ENCODE data around the gene TBL1XR1. TPM values are rescaled to one million over a fixed set of nuclear protein-coding genes. Genes with fewer than 3 reads are reported as not detected.

Gene TBL1XR1
- total and polyA plus RNA-seq, 2 donors (not counting 3 experiments of a cell fraction or from before 2014, with no cell fraction given) = 26.9 to 146 TPM

- H3K9me1 ChIP-seq (replicated peaks; ENCODE audit: control insufficient read depth, extremely low read depth, insufficient read depth, low read length) = no peaks in the 10 kb centered on the region
- H4K20me1 ChIP-seq (replicated peaks; ENCODE audit: control insufficient read depth, extremely low read depth, insufficient read depth, low read length) = peaks cover 3% of the 10 kb centered on the region
- TF ChIP-seq MAX (IDR thresholded peaks at IDR 0.05; ENCODE audit: insufficient read depth, insufficient read length) (no peak), CTCF (IDR thresholded peaks at IDR 0.05; ENCODE audit: extremely low read depth in 1 of 2, insufficient read depth in 1 of 2, low read depth in 1 of 2, low read length in 2 of 2) (no peak), JUN (IDR thresholded peaks at IDR 0.05; ENCODE audit: borderline replicate concordance, insufficient read depth, insufficient read length, low read depth) (no peak), POLR2AphosphoS5 (IDR thresholded peaks at IDR 0.05; ENCODE audit: insufficient read depth, low read depth, low read length) (no peak), POLR2A (IDR thresholded peaks at IDR 0.05; ENCODE audit: low read depth, low read length) (no peak)
- intact Hi-C loops (cut with micrococcal nuclease) (no loop called here), dilution Hi-C loops (cut with MboI; ENCODE audit: extremely low pct_ligation_motif_present, low sequenced_read_pairs) (no loop called here)
- H3K27ac ChIP-seq (ENCODE audit: insufficient read depth, low read depth, low read length) = no peak overlapping the region
- H3K9ac ChIP-seq (replicated peaks; ENCODE audit: extremely low read depth, insufficient read depth, low read length) = no peak overlapping the region
- ChIA-PET CTCF (interaction anchor here (1.2 kb wide), 1 partner anchor 34 kb away, joined by 3 read pairs; no protein-coding TSS in a partner anchor), POLR2A (no interaction called here)
- no peaks in the 10 kb centered on the region for H3K27me3 ChIP-seq (ENCODE audit: control insufficient read depth in 2 of 2, insufficient read depth in 2 of 2, low read length in 2 of 2)
- no peaks in the 10 kb centered on the region for H3K9me3 ChIP-seq (replicated peaks; ENCODE audit: control insufficient read depth, insufficient read depth, low read length)
- no peak overlapping the region for H3K4me2 ChIP-seq (ENCODE audit: insufficient read depth, low read length)
- no peak overlapping the region for H3K4me3 ChIP-seq (replicated peaks in 1 of 3; ENCODE audit: insufficient read depth in 1 of 3, low read depth in 1 of 3, low read length in 3 of 3)
- peaks cover 97% of the 10 kb centered on the region for H3K79me2 ChIP-seq (ENCODE audit: control insufficient read depth, insufficient read depth, low read length)
- no peak overlapping the region for H2AFZ ChIP-seq (ENCODE audit: low read depth, low read length)
- no TSS peak for BruUV-seq (replicated peaks)
- H3K4me1 ChIP-seq (ENCODE audit: control insufficient read depth, extremely low read depth, insufficient read depth, low read length) = no peaks in the 10 kb centered on the region
- DNase-seq (ENCODE audit: low read depth, low spot score) = no peak
- FAIRE-seq = no peak
- H3K36me3 ChIP-seq (ENCODE audit: control insufficient read depth in 2 of 2, extremely low read depth in 1 of 2, insufficient read depth in 2 of 2, low read length in 2 of 2) = no peaks in the 10 kb centered on the region
Measured at GRCh38 chr3:177158461-177158860, 38.8 kb downstream of the TBL1XR1 start.

- no TSS peak for BruUV-seq (replicated peaks)
- H3K27me3 ChIP-seq (ENCODE audit: control insufficient read depth in 2 of 2, insufficient read depth in 2 of 2, low read length in 2 of 2) = no peaks in the 10 kb centered on the region
- TF ChIP-seq GATA2 (IDR thresholded peaks at IDR 0.05; ENCODE audit: insufficient read depth, insufficient read length, low read depth, low read length) (no peak), FOS (IDR thresholded peaks at IDR 0.05; ENCODE audit: borderline replicate concordance, insufficient read depth, low read length) (no peak), JUN (IDR thresholded peaks at IDR 0.05; ENCODE audit: borderline replicate concordance, insufficient read depth, insufficient read length, low read depth) (no peak), MAX (IDR thresholded peaks at IDR 0.05; ENCODE audit: insufficient read depth, insufficient read length) (no peak), POLR2AphosphoS5 (IDR thresholded peaks at IDR 0.05; ENCODE audit: insufficient read depth, low read depth, low read length) (no peak), POLR2A (IDR thresholded peaks at IDR 0.05; ENCODE audit: low read depth, low read length) (no peak), CTCF (IDR thresholded peaks at IDR 0.05; ENCODE audit: extremely low read depth in 1 of 2, insufficient read depth in 1 of 2, low read depth in 1 of 2, low read length in 2 of 2) (no peak), MYC (IDR thresholded peaks at IDR 0.05; ENCODE audit: low read depth, low read length) (no peak), EZH2 (IDR thresholded peaks at IDR 0.05; ENCODE audit: borderline replicate concordance, low read depth, low read length, severe bottlenecking) (no peak)
- dilution Hi-C loops (cut with MboI; ENCODE audit: extremely low pct_ligation_motif_present, low sequenced_read_pairs) (no loop called here), intact Hi-C loops (cut with micrococcal nuclease) (no loop called here)
- H3K9me3 ChIP-seq (replicated peaks; ENCODE audit: control insufficient read depth, insufficient read depth, low read length) = no peaks in the 10 kb centered on the region
- peaks cover 8% of the 10 kb centered on the region for H4K20me1 ChIP-seq (replicated peaks; ENCODE audit: control insufficient read depth, extremely low read depth, insufficient read depth, low read length)
- no peak overlapping the region for H3K4me2 ChIP-seq (ENCODE audit: insufficient read depth, low read length)
- no peak overlapping the region for H3K4me3 ChIP-seq (replicated peaks in 1 of 3; ENCODE audit: insufficient read depth in 1 of 3, low read depth in 1 of 3, low read length in 3 of 3)
- ChIA-PET CTCF (no interaction called here), POLR2A (no interaction called here)
- FAIRE-seq = no peak
- no peaks in the 10 kb centered on the region for H3K9me1 ChIP-seq (replicated peaks; ENCODE audit: control insufficient read depth, extremely low read depth, insufficient read depth, low read length)
- H3K79me2 ChIP-seq (ENCODE audit: control insufficient read depth, insufficient read depth, low read length) = peaks cover 97% of the 10 kb centered on the region
- no peak overlapping the region for H3K9ac ChIP-seq (replicated peaks; ENCODE audit: extremely low read depth, insufficient read depth, low read length)
- no peak for DNase-seq (ENCODE audit: low read depth, low spot score)
- H3K27ac ChIP-seq (ENCODE audit: insufficient read depth, low read depth, low read length) = no peak overlapping the region
- no peaks in the 10 kb centered on the region for H3K4me1 ChIP-seq (ENCODE audit: control insufficient read depth, extremely low read depth, insufficient read depth, low read length)
- H2AFZ ChIP-seq (ENCODE audit: low read depth, low read length) = no peak overlapping the region
- H3K36me3 ChIP-seq (ENCODE audit: control insufficient read depth in 2 of 2, extremely low read depth in 1 of 2, insufficient read depth in 2 of 2, low read length in 2 of 2) = no peaks in the 10 kb centered on the region
Measured at GRCh38 chr3:177157492-177157891, 39.8 kb downstream of the TBL1XR1 start.

All from endothelial cell of umbilical vein (primary cell).